Gastrocnemius medialis (tissue), 4 donors: ENCODE measurements around the gene RAD51D.

Experiments
- POLR2A ChIP-seq, 2 donors: fragments of 450-650 bp; IDR thresholded peaks; one replicate each; pipeline ENCODE4 v1.6.1; 2017; ENCODE audit warnings: antibody characterized with exemption in 2 of 2, mild to moderate bottlenecking in 2 of 2, moderate library complexity in 2 of 2
- TF ChIP-seq, protein P1 (sequence below), 5 experiments: fragments of 450-650 bp in 3 of 5; fragments of 200-600 bp in 2 of 5; sonication (generic) in 2 of 5; IDR thresholded peaks in 4 of 5; conservative IDR thresholded peaks in 1 of 5; 1 replicate in 4 of 5; 2 replicates in 1 of 5; pipeline ENCODE4 v1.5.1; 2016 to 2019; ENCODE audit warnings: antibody characterized with exemption in 5 of 5, mild to moderate bottlenecking in 3 of 5, moderate library complexity in 3 of 5

DNA sequence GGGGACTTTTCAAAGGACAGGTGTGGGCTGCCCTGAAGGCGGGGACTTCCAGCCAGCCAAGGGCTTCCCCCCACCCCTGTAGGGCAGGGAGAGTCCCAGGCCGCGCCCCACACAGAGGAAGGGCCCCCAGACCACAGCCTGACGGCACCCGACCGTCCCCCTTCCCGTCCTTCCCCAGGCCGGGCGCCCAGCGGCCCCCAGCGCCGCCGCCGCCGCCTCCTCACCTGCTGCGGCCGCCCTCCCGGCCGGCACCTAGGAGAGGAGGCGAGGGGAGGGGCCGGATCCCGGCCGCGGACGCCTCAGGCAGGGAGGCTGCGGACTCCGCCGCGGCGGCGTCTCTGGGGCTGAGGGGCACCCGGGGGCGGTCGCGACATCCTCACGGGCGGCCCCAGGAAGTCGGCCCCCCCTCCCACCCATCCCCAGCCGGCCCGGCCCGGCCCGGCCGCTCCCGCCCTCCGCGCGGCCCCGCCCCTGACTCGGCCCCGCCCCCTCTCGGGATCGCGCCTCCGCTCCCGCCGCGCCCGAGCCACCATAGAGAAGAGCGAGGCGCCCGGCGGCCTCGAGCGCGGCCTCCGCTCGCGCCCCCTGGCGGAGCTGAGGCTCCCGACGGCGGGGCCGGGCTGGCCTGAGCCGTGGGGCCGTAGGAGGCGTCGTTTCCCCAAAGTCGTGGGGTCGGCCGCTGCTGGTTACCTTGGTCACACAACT, 30.6 kb downstream of the RAD51D start:
- TF ChIP-seq, protein P1, sequence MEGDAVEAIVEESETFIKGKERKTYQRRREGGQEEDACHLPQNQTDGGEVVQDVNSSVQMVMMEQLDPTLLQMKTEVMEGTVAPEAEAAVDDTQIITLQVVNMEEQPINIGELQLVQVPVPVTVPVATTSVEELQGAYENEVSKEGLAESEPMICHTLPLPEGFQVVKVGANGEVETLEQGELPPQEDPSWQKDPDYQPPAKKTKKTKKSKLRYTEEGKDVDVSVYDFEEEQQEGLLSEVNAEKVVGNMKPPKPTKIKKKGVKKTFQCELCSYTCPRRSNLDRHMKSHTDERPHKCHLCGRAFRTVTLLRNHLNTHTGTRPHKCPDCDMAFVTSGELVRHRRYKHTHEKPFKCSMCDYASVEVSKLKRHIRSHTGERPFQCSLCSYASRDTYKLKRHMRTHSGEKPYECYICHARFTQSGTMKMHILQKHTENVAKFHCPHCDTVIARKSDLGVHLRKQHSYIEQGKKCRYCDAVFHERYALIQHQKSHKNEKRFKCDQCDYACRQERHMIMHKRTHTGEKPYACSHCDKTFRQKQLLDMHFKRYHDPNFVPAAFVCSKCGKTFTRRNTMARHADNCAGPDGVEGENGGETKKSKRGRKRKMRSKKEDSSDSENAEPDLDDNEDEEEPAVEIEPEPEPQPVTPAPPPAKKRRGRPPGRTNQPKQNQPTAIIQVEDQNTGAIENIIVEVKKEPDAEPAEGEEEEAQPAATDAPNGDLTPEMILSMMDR (IDR thresholded peaks at IDR 0.05 in 4 of 5, conservative IDR thresholded peaks at IDR 0.05 in 1 of 5) = peak; percentile 70 to 93 (median 86)
- peak; percentile 33 to 36 for TF ChIP-seq POLR2A (IDR thresholded peaks at IDR 0.05)
